Neural cell (in vitro differentiated cells): Measurements from ENCODE around the gene PTPRD. TPM values are rescaled to one million over a fixed set of nuclear protein-coding genes. Genes with fewer than 3 reads are reported as not detected.

Experiments used
- H2AFZ ChIP-seq: fragments of 200-600, 300-800 bp; sonication (generic), shearing (Covaris generic); 2 replicates; pipeline ENCODE4 v1.6.0; 2014; ENCODE audit warnings: low read depth, mild to moderate bottlenecking, antibody characterized with exemption, low read length, moderate library complexity
- H3F3A ChIP-seq: fragments of 200-600 bp; shearing (Covaris generic); 2 replicates; pipeline ENCODE4 v1.6.1; 2016; ENCODE audit warnings: mild to moderate bottlenecking, moderate library complexity, mixed read lengths, antibody characterized with exemption, low read length; ENCODE audit not compliant: insufficient read depth, poor library complexity, severe bottlenecking
- H3K27ac ChIP-seq: fragments of 200-600, 300-800 bp; sonication (generic), shearing (Covaris generic); 2 replicates; pipeline ENCODE4 v1.5.1; 2014; ENCODE audit warnings: mild to moderate bottlenecking, low read length, moderate library complexity
- H3K27me3 ChIP-seq: fragments of 300-800, 200-600 bp; sonication (generic), shearing (Covaris generic); 2 replicates; pipeline ENCODE4 v1.6.0; 2014; ENCODE audit warnings: mild to moderate bottlenecking, low read depth, low read length, moderate library complexity; ENCODE audit not compliant: insufficient read depth
- H3K36me3 ChIP-seq: fragments of 300-800, 200-600 bp; sonication (generic), shearing (Covaris generic); 2 replicates; pipeline ENCODE4 v1.5.1; 2014; ENCODE audit warnings: mild to moderate bottlenecking, antibody characterized with exemption, low read length, moderate library complexity; ENCODE audit not compliant: insufficient read depth
- H3K4me2 ChIP-seq: fragments of 300-800, 200-600 bp; sonication (generic), shearing (Covaris generic); 2 replicates; pipeline ENCODE4 v1.6.0; 2014; ENCODE audit warnings: mild to moderate bottlenecking, low read length
- H3K4me3 ChIP-seq: fragments of 300-800, 200-600 bp; sonication (generic), shearing (Covaris generic); 2 replicates; pipeline ENCODE4 v1.5.1; 2014; ENCODE audit warnings: mild to moderate bottlenecking, low read length, moderate library complexity
- H3K79me2 ChIP-seq: fragments of 200-600 bp; shearing (Covaris generic); replicated peaks from 2 replicates; pipeline ENCODE4 v1.6.0; 2014; ENCODE audit warnings: mild to moderate bottlenecking, low read length, moderate library complexity; ENCODE audit not compliant: insufficient read depth
- H3K9ac ChIP-seq: fragments of 300-800, 200-600 bp; sonication (generic), shearing (Covaris generic); 2 replicates; pipeline ENCODE4 v1.6.1; 2016; ENCODE audit warnings: mild to moderate bottlenecking, low read length, mixed read lengths
- H3K9me2 ChIP-seq: fragments of 200-600 bp; shearing (Covaris generic); 2 replicates; pipeline ENCODE4 v1.6.1; 2016; ENCODE audit warnings: mild to moderate bottlenecking, low read length, mixed read lengths; ENCODE audit not compliant: insufficient read depth
- H3K9me3 ChIP-seq: fragments of 200-600, 300-800 bp; sonication (generic), shearing (Covaris generic); 2 replicates; pipeline ENCODE4 v1.6.1; 2016; ENCODE audit warnings: mild to moderate bottlenecking, mixed run types, low read length, moderate library complexity, mixed read lengths
- H4K20me1 ChIP-seq: fragments of 200-600 bp; shearing (Covaris generic); 2 replicates; pipeline ENCODE4 v1.6.1; 2016; ENCODE audit warnings: mild to moderate bottlenecking, mixed run types; ENCODE audit not compliant: insufficient read depth
- EP300 ChIP-seq: fragments of 450-650 bp; conservative IDR thresholded peaks from 2 replicates; pipeline ENCODE4 v1.6.1; 2014; ENCODE audit warnings: antibody characterized with exemption, mild to moderate bottlenecking, moderate library complexity; ENCODE audit not compliant: poor library complexity, severe bottlenecking
- EZH2 ChIP-seq: fragments of 200-600, 300-800 bp; shearing (Covaris generic), sonication (generic); IDR thresholded peaks from 2 replicates; pipeline ENCODE4 v1.6.1; 2014; ENCODE audit warnings: antibody characterized with exemption, low read length, borderline replicate concordance, mild to moderate bottlenecking; ENCODE audit not compliant: insufficient read depth, poor library complexity, severe bottlenecking
- MXI1 ChIP-seq: fragments of 450-650 bp; conservative IDR thresholded peaks from 2 replicates; pipeline ENCODE4 v1.6.1; 2014; ENCODE audit warnings: antibody characterized with exemption, mild to moderate bottlenecking; ENCODE audit not compliant: poor library complexity, severe bottlenecking
- POLR2AphosphoS5 ChIP-seq: IDR thresholded peaks from 2 replicates; pipeline ENCODE4 v1.6.1; 2012
- RAD21 ChIP-seq: fragments of 450-650 bp; conservative IDR thresholded peaks from 2 replicates; pipeline ENCODE4 v1.6.1; 2014; ENCODE audit warnings: antibody characterized with exemption, mild to moderate bottlenecking, moderate library complexity
- SMC3 ChIP-seq: fragments of 450-650 bp; conservative IDR thresholded peaks from 2 replicates; pipeline ENCODE4 v1.6.1; 2014; ENCODE audit warnings: antibody characterized with exemption, mild to moderate bottlenecking, moderate library complexity; ENCODE audit not compliant: poor library complexity
- TAF1 ChIP-seq: IDR thresholded peaks from 2 replicates; pipeline ENCODE4 v1.6.1; 2012; ENCODE audit warnings: low read depth
- polyA plus RNA-seq: library from polyadenylated mRNA; depleted of rRNA; stranded (reverse); fragments of >200 nt; gene quantifications from 2 replicates; pipeline ENCODE4 v1.2.3, GENCODE V29; 2014
- TF ChIP-seq, protein P1 (sequence below): IDR thresholded peaks from 2 replicates; pipeline ENCODE4 v1.6.1; 2012; ENCODE audit warnings: borderline replicate concordance
- TF ChIP-seq, protein P2 (sequence below): fragments of 450-650 bp; IDR thresholded peaks from 2 replicates; pipeline ENCODE4 v1.5.1; 2014; ENCODE audit warnings: antibody characterized with exemption, mild to moderate bottlenecking, moderate library complexity; ENCODE audit not compliant: poor library complexity, severe bottlenecking

Gene PTPRD
- polyA plus RNA-seq, 1 donor from 2014 or later, result 143 TPM

DNA sequence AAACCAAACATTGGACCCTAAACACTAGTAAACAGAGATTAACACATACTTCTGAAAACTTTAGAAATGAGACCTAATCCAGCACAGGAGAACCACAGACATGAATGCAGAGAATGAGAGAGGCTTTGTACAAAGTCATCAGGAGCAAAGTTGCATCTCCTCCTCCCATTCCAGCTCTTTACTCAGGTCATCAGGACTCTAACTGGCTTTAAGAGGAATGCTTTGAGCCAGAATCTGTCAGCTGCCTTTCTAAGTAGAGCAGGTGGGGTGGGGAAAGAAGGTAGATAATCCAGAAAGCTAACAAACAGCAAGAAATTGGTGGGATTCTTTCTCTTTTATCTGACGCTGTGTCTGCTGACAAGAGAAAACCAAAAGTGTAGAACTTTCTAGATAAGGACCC, 2230.5 kb downstream of the PTPRD start:
- H3K79me2 ChIP-seq, result no peaks in the 10 kb centered on the region
- H4K20me1 ChIP-seq, result no peaks in the 10 kb centered on the region
- no peak overlapping the region for H3K4me3 ChIP-seq
- no peaks in the 10 kb centered on the region for H3K9me2 ChIP-seq
- H3K9me3 ChIP-seq, result no peaks in the 10 kb centered on the region
- H3F3A ChIP-seq, result no peaks in the 10 kb centered on the region
- no peak overlapping the region for H2AFZ ChIP-seq
- H3K27me3 ChIP-seq, result no peaks in the 10 kb centered on the region
- H3K36me3 ChIP-seq, result no peaks in the 10 kb centered on the region
- no peak overlapping the region for H3K9ac ChIP-seq
- TF ChIP-seq RAD21, result no peak
- no peak for TF ChIP-seq EZH2
- no peak for TF ChIP-seq TAF1
- TF ChIP-seq, protein P1, sequence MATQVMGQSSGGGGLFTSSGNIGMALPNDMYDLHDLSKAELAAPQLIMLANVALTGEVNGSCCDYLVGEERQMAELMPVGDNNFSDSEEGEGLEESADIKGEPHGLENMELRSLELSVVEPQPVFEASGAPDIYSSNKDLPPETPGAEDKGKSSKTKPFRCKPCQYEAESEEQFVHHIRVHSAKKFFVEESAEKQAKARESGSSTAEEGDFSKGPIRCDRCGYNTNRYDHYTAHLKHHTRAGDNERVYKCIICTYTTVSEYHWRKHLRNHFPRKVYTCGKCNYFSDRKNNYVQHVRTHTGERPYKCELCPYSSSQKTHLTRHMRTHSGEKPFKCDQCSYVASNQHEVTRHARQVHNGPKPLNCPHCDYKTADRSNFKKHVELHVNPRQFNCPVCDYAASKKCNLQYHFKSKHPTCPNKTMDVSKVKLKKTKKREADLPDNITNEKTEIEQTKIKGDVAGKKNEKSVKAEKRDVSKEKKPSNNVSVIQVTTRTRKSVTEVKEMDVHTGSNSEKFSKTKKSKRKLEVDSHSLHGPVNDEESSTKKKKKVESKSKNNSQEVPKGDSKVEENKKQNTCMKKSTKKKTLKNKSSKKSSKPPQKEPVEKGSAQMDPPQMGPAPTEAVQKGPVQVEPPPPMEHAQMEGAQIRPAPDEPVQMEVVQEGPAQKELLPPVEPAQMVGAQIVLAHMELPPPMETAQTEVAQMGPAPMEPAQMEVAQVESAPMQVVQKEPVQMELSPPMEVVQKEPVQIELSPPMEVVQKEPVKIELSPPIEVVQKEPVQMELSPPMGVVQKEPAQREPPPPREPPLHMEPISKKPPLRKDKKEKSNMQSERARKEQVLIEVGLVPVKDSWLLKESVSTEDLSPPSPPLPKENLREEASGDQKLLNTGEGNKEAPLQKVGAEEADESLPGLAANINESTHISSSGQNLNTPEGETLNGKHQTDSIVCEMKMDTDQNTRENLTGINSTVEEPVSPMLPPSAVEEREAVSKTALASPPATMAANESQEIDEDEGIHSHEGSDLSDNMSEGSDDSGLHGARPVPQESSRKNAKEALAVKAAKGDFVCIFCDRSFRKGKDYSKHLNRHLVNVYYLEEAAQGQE, result no peak
- TF ChIP-seq SMC3, result no peak
- no peak for TF ChIP-seq MXI1
- TF ChIP-seq EP300, result no peak
- no peak for TF ChIP-seq POLR2AphosphoS5
- TF ChIP-seq, protein P2, sequence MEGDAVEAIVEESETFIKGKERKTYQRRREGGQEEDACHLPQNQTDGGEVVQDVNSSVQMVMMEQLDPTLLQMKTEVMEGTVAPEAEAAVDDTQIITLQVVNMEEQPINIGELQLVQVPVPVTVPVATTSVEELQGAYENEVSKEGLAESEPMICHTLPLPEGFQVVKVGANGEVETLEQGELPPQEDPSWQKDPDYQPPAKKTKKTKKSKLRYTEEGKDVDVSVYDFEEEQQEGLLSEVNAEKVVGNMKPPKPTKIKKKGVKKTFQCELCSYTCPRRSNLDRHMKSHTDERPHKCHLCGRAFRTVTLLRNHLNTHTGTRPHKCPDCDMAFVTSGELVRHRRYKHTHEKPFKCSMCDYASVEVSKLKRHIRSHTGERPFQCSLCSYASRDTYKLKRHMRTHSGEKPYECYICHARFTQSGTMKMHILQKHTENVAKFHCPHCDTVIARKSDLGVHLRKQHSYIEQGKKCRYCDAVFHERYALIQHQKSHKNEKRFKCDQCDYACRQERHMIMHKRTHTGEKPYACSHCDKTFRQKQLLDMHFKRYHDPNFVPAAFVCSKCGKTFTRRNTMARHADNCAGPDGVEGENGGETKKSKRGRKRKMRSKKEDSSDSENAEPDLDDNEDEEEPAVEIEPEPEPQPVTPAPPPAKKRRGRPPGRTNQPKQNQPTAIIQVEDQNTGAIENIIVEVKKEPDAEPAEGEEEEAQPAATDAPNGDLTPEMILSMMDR, result no peak
- H3K4me2 ChIP-seq, result no peak overlapping the region
- no peak overlapping the region for H3K27ac ChIP-seq

DNA sequence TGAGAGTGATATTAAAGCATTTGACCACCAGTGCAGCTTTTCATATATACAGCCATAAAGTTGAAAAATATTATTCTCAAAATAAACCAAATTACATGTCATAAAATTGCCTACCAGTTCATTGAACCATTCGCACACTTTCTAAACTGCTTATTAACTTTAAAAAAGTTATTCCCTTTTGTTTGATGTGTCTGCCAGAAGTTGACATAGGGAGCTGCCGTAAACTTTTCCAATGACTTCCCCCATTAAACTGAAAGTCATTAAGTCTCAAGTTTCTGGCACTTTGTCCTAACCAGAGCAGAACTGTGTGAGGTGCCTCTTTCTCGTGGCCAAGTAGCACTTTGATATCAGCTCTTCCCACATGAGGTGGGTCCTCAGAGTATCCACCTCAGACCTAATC, 2231.2 kb downstream of the PTPRD start:
- Histone ChIP-seq H3F3A (no peaks in the 10 kb centered on the region), H3K27me3 (no peaks in the 10 kb centered on the region), H3K4me2 (no peak overlapping the region), H3K36me3 (no peaks in the 10 kb centered on the region), H4K20me1 (no peaks in the 10 kb centered on the region), H2AFZ (no peak overlapping the region), H3K79me2 (no peaks in the 10 kb centered on the region), H3K4me3 (no peak overlapping the region), H3K27ac (no peak overlapping the region), H3K9me3 (no peaks in the 10 kb centered on the region), H3K9ac (no peak overlapping the region), H3K9me2 (no peaks in the 10 kb centered on the region)
- no peak for TF ChIP-seq RAD21
- TF ChIP-seq TAF1, result no peak
- TF ChIP-seq POLR2AphosphoS5, result no peak

DNA sequence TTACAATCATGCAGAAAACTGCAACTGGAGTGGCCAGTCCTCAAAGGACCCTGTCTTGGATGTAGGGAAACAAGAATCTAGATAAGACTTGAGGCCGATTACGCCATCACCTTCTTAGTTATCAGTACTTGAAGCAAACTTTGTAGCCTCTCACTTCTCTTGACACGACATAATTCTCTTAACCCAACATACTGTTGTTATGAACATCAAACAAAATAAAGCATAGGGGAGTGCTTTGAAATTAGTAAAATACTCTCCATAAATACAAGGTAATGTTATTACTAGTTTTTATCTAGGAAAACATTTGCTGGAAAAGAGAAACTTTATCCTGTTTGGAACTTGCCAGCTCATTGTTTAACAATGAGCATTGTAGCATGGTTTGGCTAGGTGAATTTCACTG, 2238.3 kb downstream of the PTPRD start:
- Histone ChIP-seq H4K20me1 (no peaks in the 10 kb centered on the region), H3K9ac (no peak overlapping the region), H3F3A (no peaks in the 10 kb centered on the region), H3K4me2 (no peak overlapping the region), H3K4me3 (no peak overlapping the region), H3K9me3 (no peaks in the 10 kb centered on the region), H3K79me2 (no peaks in the 10 kb centered on the region), H3K27me3 (no peaks in the 10 kb centered on the region), H2AFZ (no peak overlapping the region), H3K27ac (no peak overlapping the region), H3K36me3 (no peaks in the 10 kb centered on the region), H3K9me2 (no peaks in the 10 kb centered on the region)
- TF ChIP-seq RAD21 (no peak), SMC3 (no peak), EP300 (no peak), POLR2AphosphoS5 (no peak), MXI1 (no peak), TAF1 (no peak)
- TF ChIP-seq, protein P1, result no peak
- TF ChIP-seq, protein P2, result no peak
